ENCODE measurements around the gene IP6K3. TPM values are rescaled to one million over a fixed set of nuclear protein-coding genes. Genes with fewer than 3 reads are reported as not detected.

IP6K3 gene
- total and polyA plus RNA-seq, 2 experiments from 2014 or later = 0.14 to 0.16 TPM

GRCh38 chr6:33714385-33715040, 32.2 kb downstream of the IP6K3 start:
- Mint-ChIP-seq H3K4me3 (no peak overlapping the region), H3K4me1 (peaks cover 25% of the 10 kb centered on the region), H3K36me3 (ENCODE audit: low read depth) (peaks cover 16% of the 10 kb centered on the region), H3K9me3 (no peaks in the 10 kb centered on the region), H3K27ac (no peak overlapping the region), H3K27me3 (ENCODE audit: insufficient read depth, low read depth, poor library complexity) (peaks cover 14% of the 10 kb centered on the region)
- Histone ChIP-seq H2AFZ (no peak overlapping the region), H3K27ac (ENCODE audit: low read depth) (no peak overlapping the region), H3K9me2 (ENCODE audit: insufficient read depth) (no peaks in the 10 kb centered on the region), H3K79me2 (replicated peaks; ENCODE audit: insufficient read depth) (peaks cover 13% of the 10 kb centered on the region), H3K4me1 (ENCODE audit: insufficient read depth) (peaks cover 10% of the 10 kb centered on the region), H3F3A (replicated peaks; ENCODE audit: low read depth) (no peaks in the 10 kb centered on the region; the same call in 1 of the 2 replicates), H3K4me3 (no peak overlapping the region), H3K4me2 (no peak overlapping the region), H4K20me1 (replicated peaks; ENCODE audit: insufficient read depth) (no peaks in the 10 kb centered on the region), H3K27me3 (ENCODE audit: insufficient read depth) (no peaks in the 10 kb centered on the region), H3K36me3 (ENCODE audit: insufficient read depth) (peaks cover 7% of the 10 kb centered on the region; the same call in 1 of the 2 replicates)
- no peak for DNase-seq (ENCODE audit: low spot score)
- no peak for TF ChIP-seq REST (IDR thresholded peaks at IDR 0.05; ENCODE audit: unreplicated experiment)
- TF ChIP-seq, protein P1, sequence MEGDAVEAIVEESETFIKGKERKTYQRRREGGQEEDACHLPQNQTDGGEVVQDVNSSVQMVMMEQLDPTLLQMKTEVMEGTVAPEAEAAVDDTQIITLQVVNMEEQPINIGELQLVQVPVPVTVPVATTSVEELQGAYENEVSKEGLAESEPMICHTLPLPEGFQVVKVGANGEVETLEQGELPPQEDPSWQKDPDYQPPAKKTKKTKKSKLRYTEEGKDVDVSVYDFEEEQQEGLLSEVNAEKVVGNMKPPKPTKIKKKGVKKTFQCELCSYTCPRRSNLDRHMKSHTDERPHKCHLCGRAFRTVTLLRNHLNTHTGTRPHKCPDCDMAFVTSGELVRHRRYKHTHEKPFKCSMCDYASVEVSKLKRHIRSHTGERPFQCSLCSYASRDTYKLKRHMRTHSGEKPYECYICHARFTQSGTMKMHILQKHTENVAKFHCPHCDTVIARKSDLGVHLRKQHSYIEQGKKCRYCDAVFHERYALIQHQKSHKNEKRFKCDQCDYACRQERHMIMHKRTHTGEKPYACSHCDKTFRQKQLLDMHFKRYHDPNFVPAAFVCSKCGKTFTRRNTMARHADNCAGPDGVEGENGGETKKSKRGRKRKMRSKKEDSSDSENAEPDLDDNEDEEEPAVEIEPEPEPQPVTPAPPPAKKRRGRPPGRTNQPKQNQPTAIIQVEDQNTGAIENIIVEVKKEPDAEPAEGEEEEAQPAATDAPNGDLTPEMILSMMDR (conservative IDR thresholded peaks at IDR 0.05; ENCODE audit: low read depth in 2 of 2) = 0 out of 4 replicates have a peak, but pooled peaks of 1 of the 2 experiments have one; percentile 13
- ATAC-seq = no peak

- H3K27me3 Mint-ChIP-seq (ENCODE audit: insufficient read depth, low read depth, poor library complexity) = peaks cover 14% of the 10 kb centered on the region
- Histone ChIP-seq H3K4me2 (no peak overlapping the region), H3K4me3 (no peak overlapping the region), H3K27me3 (ENCODE audit: insufficient read depth) (no peaks in the 10 kb centered on the region), H3K79me2 (replicated peaks; ENCODE audit: insufficient read depth) (peaks cover 13% of the 10 kb centered on the region), H3K36me3 (ENCODE audit: insufficient read depth) (peaks cover 14% of the 10 kb centered on the region; the same call in 1 of the 2 replicates), H4K20me1 (replicated peaks; ENCODE audit: insufficient read depth) (peaks cover 4% of the 10 kb centered on the region), H2AFZ (no peak overlapping the region), H3K4me1 (ENCODE audit: insufficient read depth) (peaks cover 10% of the 10 kb centered on the region), H3K9me2 (ENCODE audit: insufficient read depth) (no peaks in the 10 kb centered on the region), H3F3A (replicated peaks; ENCODE audit: low read depth) (no peaks in the 10 kb centered on the region; the same call in 1 of the 2 replicates), H3K27ac (ENCODE audit: low read depth) (no peak overlapping the region)
- H3K4me3 Mint-ChIP-seq = no peak overlapping the region
- no peak overlapping the region for H3K27ac Mint-ChIP-seq
- peaks cover 23% of the 10 kb centered on the region for H3K36me3 Mint-ChIP-seq (ENCODE audit: low read depth)
- DNase-seq (ENCODE audit: low spot score) (no peak), ATAC-seq (no peak)
- H3K9me3 Mint-ChIP-seq = no peaks in the 10 kb centered on the region
- H3K4me1 Mint-ChIP-seq = peaks cover 29% of the 10 kb centered on the region
- TF ChIP-seq REST (IDR thresholded peaks at IDR 0.05; ENCODE audit: unreplicated experiment) = no peak
- TF ChIP-seq STAT1 (IDR thresholded peaks at IDR 0.05; ENCODE audit: unreplicated experiment) = no peak
- TF ChIP-seq, protein P2, sequence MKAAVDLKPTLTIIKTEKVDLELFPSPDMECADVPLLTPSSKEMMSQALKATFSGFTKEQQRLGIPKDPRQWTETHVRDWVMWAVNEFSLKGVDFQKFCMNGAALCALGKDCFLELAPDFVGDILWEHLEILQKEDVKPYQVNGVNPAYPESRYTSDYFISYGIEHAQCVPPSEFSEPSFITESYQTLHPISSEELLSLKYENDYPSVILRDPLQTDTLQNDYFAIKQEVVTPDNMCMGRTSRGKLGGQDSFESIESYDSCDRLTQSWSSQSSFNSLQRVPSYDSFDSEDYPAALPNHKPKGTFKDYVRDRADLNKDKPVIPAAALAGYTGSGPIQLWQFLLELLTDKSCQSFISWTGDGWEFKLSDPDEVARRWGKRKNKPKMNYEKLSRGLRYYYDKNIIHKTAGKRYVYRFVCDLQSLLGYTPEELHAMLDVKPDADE (IDR thresholded peaks at IDR 0.05) = no peak
- TF ChIP-seq NANOG (IDR thresholded peaks at IDR 0.05; ENCODE audit: borderline replicate concordance) = no peak
- no peak for TF ChIP-seq POLR2AphosphoS5 (IDR thresholded peaks at IDR 0.05; ENCODE audit: low read depth)
- TF ChIP-seq CREB1 (CRISPR knock-in tag; IDR thresholded peaks at IDR 0.05; ENCODE audit: low read depth) = no peak
- TF ChIP-seq ZNF114 (CRISPR knock-in tag; IDR thresholded peaks at IDR 0.05) = no peak
- TF ChIP-seq JUNB (IDR thresholded peaks at IDR 0.05; ENCODE audit: unreplicated experiment) = no peak
- TF ChIP-seq ZNF331 (CRISPR knock-in tag; IDR thresholded peaks at IDR 0.05; ENCODE audit: low read depth) = no peak
- TF ChIP-seq, protein P1 (conservative IDR thresholded peaks at IDR 0.05; ENCODE audit: low read depth in 2 of 2) = no peak
- no peak for TF ChIP-seq EZH2phosphoT487 (IDR thresholded peaks at IDR 0.05; ENCODE audit: unreplicated experiment)
These were observed 32.9 kb downstream of the IP6K3 start for GRCh38 chr6:33713786-33714185.

Measured in GM23338 (cell line).